Mucosa of descending colon (tissue), 3 donors: Measurements from ENCODE around the gene ST3GAL2. TPM values are rescaled to one million over a fixed set of nuclear protein-coding genes. Genes with fewer than 3 reads are reported as not detected.

Source experiments
- ATAC-seq: fragments of 200-7000 bp; cut with Tn5 transposase; one replicate; pipeline ENCODE4 v1.9.1; 2020; ENCODE audit warnings: mild to moderate bottlenecking, moderate library complexity
- DNase-seq, 3 donors: peaks; one replicate each; pipeline ENCODE4 v3.0.0-alpha.2; 2020
- H3K36me3 ChIP-seq: fragments of 200-600 bp; one replicate; pipeline ENCODE4 v1.8.0; 2021; ENCODE audit warnings: low read depth, mild to moderate bottlenecking
- H3K4me1 ChIP-seq: fragments of 200-600 bp; one replicate; pipeline ENCODE4 v1.8.0; 2021; ENCODE audit warnings: low read depth, mild to moderate bottlenecking
- H3K4me3 ChIP-seq: fragments of 200-600 bp; one replicate; pipeline ENCODE4 v1.8.0; 2021; ENCODE audit warnings: mild to moderate bottlenecking
- H3K9me3 ChIP-seq: fragments of 200-600 bp; one replicate; pipeline ENCODE4 v1.8.0; 2021; ENCODE audit warnings: mild to moderate bottlenecking
- CTCF ChIP-seq: fragments of 200-600 bp; IDR thresholded peaks from one replicate; pipeline ENCODE4 v1.8.0; 2022; ENCODE audit warnings: antibody characterized with exemption, mild to moderate bottlenecking
- intact Hi-C, 2 donors: fragments of 100-400 bp; cut with DNase I in 1 of 2; cut with micrococcal nuclease in 1 of 2; formaldehyde crosslinking; loops; one replicate each; pipeline versions ENCODE4 v1.11.0 to v1.11.1; 2022; cut with DNase I, micrococcal nuclease
- total RNA-seq, 3 donors: library from RNA; stranded (reverse); fragmentation: NEBNext Ultra II Directional in 2 of 3; extraction: Animal tissue kit (Norgen Biotek cat#: 25700) in 2 of 3; gene quantifications; one replicate each; pipeline versions ENCODE4 v1.2.1 to v1.2.4, GENCODE V29; 2021 to 2023
- donor health status: DM: no; HTN: no; CAD: no; lungs with moderate emphysema.
- donor health status: DM: no; HTN: no; CAD: no.
- donor health status: DM: no; HTN: yes; CAD: no.

Gene ST3GAL2
- total RNA-seq, 3 donors from 2014 or later, result 4.2 to 22.4 (median 9.5) TPM

- no peak for TF ChIP-seq CTCF
- Histone ChIP-seq H3K4me3 (no peak overlapping the region), H3K4me1 (no peaks in the 10 kb centered on the region), H3K36me3 (peaks cover 5% of the 10 kb centered on the region), H3K9me3 (no peaks in the 10 kb centered on the region)
- intact Hi-C loops, result no loop called here
- no peak for ATAC-seq
- DNase-seq, result peak in 1 of 3 donors; percentile 44
Observed at GRCh38 chr16:70474320-70475053, 35.6 kb upstream of the ST3GAL2 start.

GRCh38 chr16:70473446-70474319, 34.8 kb upstream of the ST3GAL2 start:
- Histone ChIP-seq H3K4me3 (no peak overlapping the region), H3K4me1 (no peaks in the 10 kb centered on the region), H3K36me3 (peaks cover 5% of the 10 kb centered on the region), H3K9me3 (no peaks in the 10 kb centered on the region)
- DNase-seq (peak in 1 of 3 donors; percentile 40), ATAC-seq (no peak)
- intact Hi-C loops, result no loop called here
- TF ChIP-seq CTCF, result no peak

GRCh38 chr16:70472786-70473433, 34.0 kb upstream of the ST3GAL2 start:
- Histone ChIP-seq H3K36me3 (peaks cover 5% of the 10 kb centered on the region), H3K9me3 (no peaks in the 10 kb centered on the region), H3K4me3 (no peak overlapping the region), H3K4me1 (no peaks in the 10 kb centered on the region)
- DNase-seq, result peak in 1 of 3 donors; percentile 41
- intact Hi-C loops, result no loop called here
- ATAC-seq, result no peak
- no peak for TF ChIP-seq CTCF

- no peak for TF ChIP-seq CTCF
- intact Hi-C loops, result no loop called here
- H3K36me3 ChIP-seq, result peaks cover 5% of the 10 kb centered on the region
- no peaks in the 10 kb centered on the region for H3K9me3 ChIP-seq
- ATAC-seq (peak; percentile 62), DNase-seq (peak in 2 of 3 donors; percentile 37 to 59)
- no peak overlapping the region for H3K4me3 ChIP-seq
- H3K4me1 ChIP-seq, result no peaks in the 10 kb centered on the region
Observed at GRCh38 chr16:70470927-70471341, 32.0 kb upstream of the ST3GAL2 start.

- Histone ChIP-seq H3K4me1 (no peaks in the 10 kb centered on the region), H3K36me3 (peaks cover 4% of the 10 kb centered on the region), H3K9me3 (no peaks in the 10 kb centered on the region), H3K4me3 (no peak overlapping the region)
- intact Hi-C loops, result no loop called here
- DNase-seq (no peak), ATAC-seq (no peak)
- no peak for TF ChIP-seq CTCF
Observed at GRCh38 chr16:70470141-70470926, 31.4 kb upstream of the ST3GAL2 start.
